ENCODE measurements around the gene ETFB.

ETFB gene

GRCh38 chr19:51367565-51368365, 1.6 kb upstream of the ETFB start:
- ChIA-PET CTCF (interaction anchor here (0.6 to 1.0 kb wide), 5 partner anchors 16 to 608 kb away, joined by 3 to 4 read pairs (median 3); no protein-coding TSS in a partner anchor), POLR2A (interaction anchor here (0.7 to 2.7 kb wide), 12 partner anchors 8 to 33 kb away, joined by 3 to 37 read pairs (median 6); partner anchors contain the start of gene VSIG10L)
- Histone ChIP-seq H3K4me1 (ENCODE audit: control insufficient read depth, insufficient read depth, low read length) (peaks cover 7% of the 10 kb centered on the region), H3K9me3 (ENCODE audit: control insufficient read depth, insufficient read depth, low read depth, low read length) (no peaks in the 10 kb centered on the region), H3K36me3 (ENCODE audit: control insufficient read depth in 2 of 2, insufficient read depth in 1 of 2, low read length in 2 of 2) (no peaks in the 10 kb centered on the region), H3K27ac (ENCODE audit: extremely low read depth, low read depth, low read length) (peak overlapping the region; percentile 85; the same call in 1 of the 2 replicates), H3K4me3 (ENCODE audit: low read depth, low read length) (peak overlapping the region; percentile 78)
- TF ChIP-seq ZNF426 (tag by site-specific recombination; IDR thresholded peaks at IDR 0.05) (no peak), OSR2 (tag by site-specific recombination; IDR thresholded peaks at IDR 0.05) (no peak), ZNF654 (tag by site-specific recombination; IDR thresholded peaks at IDR 0.05; ENCODE audit: low read depth) (no peak), SP2 (tag by site-specific recombination; IDR thresholded peaks at IDR 0.05) (peak; percentile 97), GLIS1 (tag by site-specific recombination; IDR thresholded peaks at IDR 0.05) (peak; percentile 73), ZNF140 (tag by site-specific recombination; IDR thresholded peaks at IDR 0.05) (no peak), ZNF302 (tag by site-specific recombination; IDR thresholded peaks at IDR 0.05; ENCODE audit: low read depth) (no peak), ZNF10 (tag by site-specific recombination; IDR thresholded peaks at IDR 0.05) (peak; percentile 54; the same call in 1 of the 2 replicates), ZNF394 (tag by site-specific recombination; IDR thresholded peaks at IDR 0.05; ENCODE audit: borderline replicate concordance) (no peak), ZEB2 (tag by site-specific recombination; IDR thresholded peaks at IDR 0.05) (0 out of 2 replicates have a peak, but pooled peaks have one; percentile 68), ZNF792 (tag by site-specific recombination; IDR thresholded peaks at IDR 0.05) (no peak), ZNF76 (tag by site-specific recombination; IDR thresholded peaks at IDR 0.05; ENCODE audit: borderline replicate concordance, low read depth) (no peak), ZFP3 (tag by site-specific recombination; IDR thresholded peaks at IDR 0.05; ENCODE audit: low read depth) (no peak), ZBTB21 (tag by site-specific recombination; IDR thresholded peaks at IDR 0.05) (no peak), TRIM28 (IDR thresholded peaks at IDR 0.05; ENCODE audit: borderline replicate concordance, low read length) (no peak), ZNF549 (tag by site-specific recombination; IDR thresholded peaks at IDR 0.05) (no peak), ZNF530 (tag by site-specific recombination; IDR thresholded peaks at IDR 0.05; ENCODE audit: low read depth) (no peak), ZNF416 (tag by site-specific recombination; IDR thresholded peaks at IDR 0.05) (no peak), ZNF639 (tag by site-specific recombination; IDR thresholded peaks at IDR 0.05) (no peak), WT1 (tag by site-specific recombination; IDR thresholded peaks at IDR 0.05) (peak; percentile 42; the same call in 1 of the 2 replicates), OVOL3 (tag by site-specific recombination; IDR thresholded peaks at IDR 0.05) (peak; percentile 48), EGR2 (tag by site-specific recombination; IDR thresholded peaks at IDR 0.05; ENCODE audit: low read depth) (peak; percentile 67), ZNF658 (tag by site-specific recombination; IDR thresholded peaks at IDR 0.05) (no peak), ZNF311 (tag by site-specific recombination; IDR thresholded peaks at IDR 0.05; ENCODE audit: borderline replicate concordance) (no peak), ZNF501 (tag by site-specific recombination; IDR thresholded peaks at IDR 0.05) (peak; percentile 66; the same call in 1 of the 2 replicates), ZNF184 (tag by site-specific recombination; IDR thresholded peaks at IDR 0.05) (no peak), ZNF280C (tag by site-specific recombination; IDR thresholded peaks at IDR 0.05) (no peak), MEIS1 (CRISPR knock-in tag; IDR thresholded peaks at IDR 0.05; ENCODE audit: borderline replicate concordance) (no peak)
- TF ChIP-seq, protein P1, sequence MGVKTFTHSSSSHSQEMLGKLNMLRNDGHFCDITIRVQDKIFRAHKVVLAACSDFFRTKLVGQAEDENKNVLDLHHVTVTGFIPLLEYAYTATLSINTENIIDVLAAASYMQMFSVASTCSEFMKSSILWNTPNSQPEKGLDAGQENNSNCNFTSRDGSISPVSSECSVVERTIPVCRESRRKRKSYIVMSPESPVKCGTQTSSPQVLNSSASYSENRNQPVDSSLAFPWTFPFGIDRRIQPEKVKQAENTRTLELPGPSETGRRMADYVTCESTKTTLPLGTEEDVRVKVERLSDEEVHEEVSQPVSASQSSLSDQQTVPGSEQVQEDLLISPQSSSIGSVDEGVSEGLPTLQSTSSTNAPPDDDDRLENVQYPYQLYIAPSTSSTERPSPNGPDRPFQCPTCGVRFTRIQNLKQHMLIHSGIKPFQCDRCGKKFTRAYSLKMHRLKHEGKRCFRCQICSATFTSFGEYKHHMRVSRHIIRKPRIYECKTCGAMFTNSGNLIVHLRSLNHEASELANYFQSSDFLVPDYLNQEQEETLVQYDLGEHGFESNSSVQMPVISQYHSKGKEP (tag by site-specific recombination; IDR thresholded peaks at IDR 0.05): no peak
- TF ChIP-seq, protein P2, sequence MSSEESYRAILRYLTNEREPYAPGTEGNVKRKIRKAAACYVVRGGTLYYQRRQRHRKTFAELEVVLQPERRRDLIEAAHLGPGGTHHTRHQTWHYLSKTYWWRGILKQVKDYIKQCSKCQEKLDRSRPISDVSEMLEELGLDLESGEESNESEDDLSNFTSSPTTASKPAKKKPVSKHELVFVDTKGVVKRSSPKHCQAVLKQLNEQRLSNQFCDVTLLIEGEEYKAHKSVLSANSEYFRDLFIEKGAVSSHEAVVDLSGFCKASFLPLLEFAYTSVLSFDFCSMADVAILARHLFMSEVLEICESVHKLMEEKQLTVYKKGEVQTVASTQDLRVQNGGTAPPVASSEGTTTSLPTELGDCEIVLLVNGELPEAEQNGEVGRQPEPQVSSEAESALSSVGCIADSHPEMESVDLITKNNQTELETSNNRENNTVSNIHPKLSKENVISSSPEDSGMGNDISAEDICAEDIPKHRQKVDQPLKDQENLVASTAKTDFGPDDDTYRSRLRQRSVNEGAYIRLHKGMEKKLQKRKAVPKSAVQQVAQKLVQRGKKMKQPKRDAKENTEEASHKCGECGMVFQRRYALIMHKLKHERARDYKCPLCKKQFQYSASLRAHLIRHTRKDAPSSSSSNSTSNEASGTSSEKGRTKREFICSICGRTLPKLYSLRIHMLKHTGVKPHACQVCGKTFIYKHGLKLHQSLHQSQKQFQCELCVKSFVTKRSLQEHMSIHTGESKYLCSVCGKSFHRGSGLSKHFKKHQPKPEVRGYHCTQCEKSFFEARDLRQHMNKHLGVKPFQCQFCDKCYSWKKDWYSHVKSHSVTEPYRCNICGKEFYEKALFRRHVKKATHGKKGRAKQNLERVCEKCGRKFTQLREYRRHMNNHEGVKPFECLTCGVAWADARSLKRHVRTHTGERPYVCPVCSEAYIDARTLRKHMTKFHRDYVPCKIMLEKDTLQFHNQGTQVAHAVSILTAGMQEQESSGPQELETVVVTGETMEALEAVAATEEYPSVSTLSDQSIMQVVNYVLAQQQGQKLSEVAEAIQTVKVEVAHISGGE (tag by site-specific recombination; conservative IDR thresholded peaks at IDR 0.05; ENCODE audit: low read depth): peak; percentile 57

Data from HEK293 (cell line).